Measurements from ENCODE around the gene NPTX2.

NPTX2 gene

DNA sequence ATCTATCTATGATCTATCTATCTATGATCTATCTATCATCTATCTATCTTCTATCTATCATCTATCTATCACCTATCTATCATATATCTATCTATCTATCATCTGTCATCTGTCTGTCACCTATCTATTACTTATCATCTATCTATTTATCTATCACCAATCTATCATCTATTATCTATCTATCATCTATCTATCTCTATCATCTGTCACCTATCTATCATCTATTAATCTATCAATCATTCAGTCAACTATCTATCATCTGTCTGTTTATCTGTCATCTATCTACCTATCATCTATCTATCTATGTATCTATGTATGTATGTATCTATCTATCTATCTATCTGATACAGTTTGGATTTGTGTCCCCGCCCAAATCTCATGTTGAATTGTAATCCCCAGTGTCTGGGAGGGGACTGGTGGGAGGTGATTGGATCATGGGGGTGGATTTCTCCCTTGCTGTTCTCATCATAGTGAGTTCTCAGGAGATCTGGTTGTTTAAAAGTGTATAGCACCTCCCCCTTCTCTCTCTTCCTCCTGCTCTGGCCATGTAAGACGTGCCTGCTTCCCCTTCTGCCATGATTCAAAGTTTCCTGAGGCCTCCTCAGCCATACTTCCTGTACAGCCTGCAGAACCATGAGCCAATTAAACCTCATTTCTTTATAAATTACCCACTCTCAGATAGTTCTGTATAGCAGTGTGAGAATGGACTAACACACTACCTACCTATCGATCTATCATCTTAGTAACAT, 37.6 kb downstream of the NPTX2 start:
- no peak for DNase-seq (ENCODE audit: low read depth)

DNA sequence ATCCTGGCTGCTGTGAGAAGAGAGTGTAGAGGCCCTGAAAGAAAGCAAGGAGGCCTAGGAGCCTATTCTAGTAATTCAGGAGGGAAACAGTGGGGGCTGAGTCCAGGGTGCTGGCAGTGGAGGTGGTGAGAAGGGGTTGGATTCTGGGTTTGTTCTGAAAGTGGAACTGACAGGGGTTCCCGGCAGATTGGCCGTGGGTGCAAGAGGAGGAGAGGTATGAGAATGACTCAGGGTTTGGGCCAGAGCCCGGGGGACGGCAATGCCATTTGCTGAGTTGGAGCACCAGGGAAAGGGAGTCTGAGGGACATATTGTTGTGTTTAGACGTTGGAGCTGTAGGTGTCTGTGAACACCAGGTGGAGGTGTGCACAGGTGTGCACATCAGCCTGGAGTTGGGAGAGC, 38.5 kb downstream of the NPTX2 start:
- no peak for DNase-seq (ENCODE audit: low read depth)

GRCh38 chr7:98656899-98657298, 39.8 kb downstream of the NPTX2 start:
- no peak for DNase-seq (ENCODE audit: low read depth)

- no peak for DNase-seq (ENCODE audit: low read depth)
Observed at GRCh38 chr7:98657736-98658135, 40.7 kb downstream of the NPTX2 start.

DNA sequence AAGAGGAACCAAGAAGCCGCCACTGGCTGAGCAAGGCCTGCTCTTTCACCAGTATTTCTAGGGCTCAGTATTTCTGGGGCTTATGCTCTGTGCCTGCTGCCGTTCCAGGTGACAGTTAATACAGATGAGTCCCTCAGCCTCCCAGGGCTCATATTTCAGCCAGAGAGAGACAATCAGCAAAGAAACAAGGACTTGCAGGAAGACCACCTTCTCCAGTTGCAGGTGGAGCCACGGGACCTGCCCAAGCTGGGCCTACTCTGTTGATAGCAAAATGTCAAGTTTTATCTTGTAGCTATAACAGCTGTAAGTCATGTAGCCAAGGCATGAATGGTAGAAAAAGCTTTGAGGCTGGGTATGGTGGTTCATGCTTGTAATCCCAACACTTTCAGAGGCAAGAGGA, 42.7 kb downstream of the NPTX2 start:
- DNase-seq (ENCODE audit: low read depth) = no peak

DNA sequence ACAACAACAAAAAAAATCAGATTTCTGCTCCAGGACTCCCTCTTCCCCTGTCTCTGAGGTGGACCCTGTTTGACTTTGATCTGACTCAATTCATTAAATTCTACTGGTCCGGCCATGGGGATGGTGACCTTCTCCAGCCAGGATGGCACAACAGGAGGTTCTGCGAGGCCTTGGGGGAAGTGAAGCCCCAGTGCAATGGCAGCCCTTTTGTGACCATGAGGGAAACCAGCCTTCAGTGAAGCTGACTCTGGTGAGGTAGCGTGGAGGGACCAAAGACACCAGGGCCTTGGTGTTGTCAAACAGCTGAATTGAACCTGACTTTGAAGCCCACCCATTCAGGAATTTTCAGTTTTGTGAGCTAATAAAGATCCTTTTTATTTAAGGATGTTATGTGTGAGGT, 44.5 kb downstream of the NPTX2 start:
- DNase-seq (ENCODE audit: low read depth) = no peak

GRCh38 chr7:98662289-98662688, 45.2 kb downstream of the NPTX2 start:
- no peak for DNase-seq (ENCODE audit: low read depth)

- DNase-seq (ENCODE audit: low read depth) = no peak
Observed at GRCh38 chr7:98664882-98665281, 47.8 kb downstream of the NPTX2 start.

GRCh38 chr7:98668255-98668654, 51.2 kb downstream of the NPTX2 start:
- DNase-seq (ENCODE audit: low read depth) = no peak

GRCh38 chr7:98669329-98670000, 52.4 kb downstream of the NPTX2 start:
- no peak for DNase-seq (ENCODE audit: low read depth)

- DNase-seq (ENCODE audit: low read depth) = no peak
Observed at GRCh38 chr7:98670186-98670585, 53.1 kb downstream of the NPTX2 start.

DNA sequence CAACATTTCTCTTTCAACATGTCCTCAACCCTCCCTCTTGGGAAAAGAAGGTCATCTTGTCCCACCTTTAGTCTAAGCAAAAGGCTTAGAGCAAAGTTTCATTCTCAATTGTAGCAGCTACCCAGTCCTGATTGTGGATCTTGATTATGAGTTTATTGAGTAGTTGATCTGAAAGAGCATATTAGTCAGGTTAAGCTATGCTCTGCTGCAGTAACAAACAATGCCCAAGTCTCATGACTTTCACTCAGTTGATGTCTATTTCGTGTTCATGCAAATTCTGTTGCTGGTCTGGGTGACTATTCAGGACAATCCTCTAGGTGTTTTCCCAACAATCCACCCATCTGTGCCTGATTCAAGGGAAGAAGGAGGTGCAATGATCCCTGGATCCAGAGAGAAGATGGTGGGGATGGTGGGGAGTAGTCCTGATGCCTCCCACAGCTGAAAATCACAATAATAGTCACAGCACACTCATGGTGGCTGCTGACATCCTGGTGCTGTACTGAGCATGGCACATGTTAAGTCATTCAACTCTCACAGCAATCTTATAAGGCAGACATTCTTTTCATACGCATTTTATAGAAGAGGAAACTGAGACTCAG, 54.7 kb downstream of the NPTX2 start:
- DNase-seq (ENCODE audit: low read depth) = no peak

- DNase-seq (ENCODE audit: low read depth) = no peak
Observed at GRCh38 chr7:98674461-98674860, 57.4 kb downstream of the NPTX2 start.

DNA sequence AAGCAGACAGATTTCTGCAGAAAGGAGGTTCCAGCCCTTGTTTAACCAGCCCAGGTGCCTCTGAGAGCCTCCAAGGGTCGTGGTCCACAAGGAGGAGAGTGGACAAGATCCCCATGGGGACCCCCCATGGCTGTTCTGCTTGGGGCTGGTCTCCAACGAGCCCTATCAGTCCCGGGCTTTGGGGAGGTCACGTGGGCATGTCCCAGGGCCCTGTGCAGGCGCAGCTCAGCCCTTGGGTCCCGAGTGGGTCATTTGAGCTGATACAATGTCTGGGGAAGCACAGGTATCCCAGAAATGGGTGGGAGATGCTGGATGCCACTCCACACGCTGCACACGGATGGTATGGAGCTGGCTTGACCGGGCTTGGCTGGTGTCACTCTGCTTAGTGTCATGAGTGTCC, 57.8 kb downstream of the NPTX2 start:
- no peak for DNase-seq (ENCODE audit: low read depth)

- no peak for DNase-seq (ENCODE audit: low read depth)
Observed at GRCh38 chr7:98678215-98678614, 61.1 kb downstream of the NPTX2 start.
